Measurements from ENCODE around the gene SLC35D1. TPM values are rescaled to one million over a fixed set of nuclear protein-coding genes. Genes with fewer than 3 reads are reported as not detected.

SLC35D1 gene
- total and polyA plus RNA-seq, 9 of the 15 experiments (the other 6 are each of a cell fraction or from before 2014, with no cell fraction given), result 2.3 to 10.4 (median 6.4) TPM

DNA sequence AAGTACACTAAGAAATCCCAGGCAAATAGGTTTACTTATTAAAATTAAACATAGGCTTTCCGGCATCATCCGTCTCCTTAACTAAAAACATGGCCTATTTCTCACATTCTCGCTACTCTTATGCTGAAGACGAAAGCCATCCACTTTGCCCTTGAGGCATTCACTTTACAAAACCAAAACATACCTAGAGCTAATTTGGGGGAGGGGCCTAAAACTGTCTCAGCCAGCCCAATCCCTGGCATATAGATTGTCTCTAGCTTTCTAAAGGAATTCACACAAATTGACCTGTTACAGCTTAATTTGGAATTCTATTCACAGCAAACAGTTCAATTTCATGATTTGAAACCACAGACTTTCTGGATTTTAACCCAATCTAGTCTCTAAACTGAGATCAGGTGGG lies 34.8 kb downstream of the SLC35D1 start (continued):
- TF ChIP-seq PHF8 (IDR thresholded peaks at IDR 0.05; ENCODE audit: borderline replicate concordance, low read length), result no peak
- TF ChIP-seq, protein P1, sequence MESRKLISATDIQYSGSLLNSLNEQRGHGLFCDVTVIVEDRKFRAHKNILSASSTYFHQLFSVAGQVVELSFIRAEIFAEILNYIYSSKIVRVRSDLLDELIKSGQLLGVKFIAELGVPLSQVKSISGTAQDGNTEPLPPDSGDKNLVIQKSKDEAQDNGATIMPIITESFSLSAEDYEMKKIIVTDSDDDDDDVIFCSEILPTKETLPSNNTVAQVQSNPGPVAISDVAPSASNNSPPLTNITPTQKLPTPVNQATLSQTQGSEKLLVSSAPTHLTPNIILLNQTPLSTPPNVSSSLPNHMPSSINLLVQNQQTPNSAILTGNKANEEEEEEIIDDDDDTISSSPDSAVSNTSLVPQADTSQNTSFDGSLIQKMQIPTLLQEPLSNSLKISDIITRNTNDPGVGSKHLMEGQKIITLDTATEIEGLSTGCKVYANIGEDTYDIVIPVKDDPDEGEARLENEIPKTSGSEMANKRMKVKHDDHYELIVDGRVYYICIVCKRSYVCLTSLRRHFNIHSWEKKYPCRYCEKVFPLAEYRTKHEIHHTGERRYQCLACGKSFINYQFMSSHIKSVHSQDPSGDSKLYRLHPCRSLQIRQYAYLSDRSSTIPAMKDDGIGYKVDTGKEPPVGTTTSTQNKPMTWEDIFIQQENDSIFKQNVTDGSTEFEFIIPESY (CRISPR knock-in tag; IDR thresholded peaks at IDR 0.05), result no peak
- TF ChIP-seq SNIP1 (IDR thresholded peaks at IDR 0.05; ENCODE audit: low read depth), result no peak

GRCh38 chr1:67018574-67018973 lies 35.4 kb downstream of the SLC35D1 start:
- Histone ChIP-seq H2AFZ (ENCODE audit: low read depth, low read length) (no peak overlapping the region), H3K4me1 (replicated peaks in 1 of 2; ENCODE audit: control insufficient read depth in 2 of 2, insufficient read depth in 2 of 2, low read length in 2 of 2) (0 out of 5 replicates have a peak, but pooled peaks cover 0 to 2% of the 10 kb centered on the region in 2 experiments), H3K9me3 (replicated peaks; ENCODE audit: control insufficient read depth, insufficient read depth, low read depth, low read length) (no peaks in the 10 kb centered on the region), H3K4me2 (ENCODE audit: insufficient read depth, low read length) (no peak overlapping the region), H4K20me1 (replicated peaks; ENCODE audit: control insufficient read depth, insufficient read depth, low read length) (no peaks in the 10 kb centered on the region), H3K36me3 (ENCODE audit: control insufficient read depth, insufficient read depth, low read length) (peaks cover 23% of the 10 kb centered on the region; the same call in 2 of the 3 replicates), H3K9me1 (ENCODE audit: control insufficient read depth, insufficient read depth, low read length) (no peaks in the 10 kb centered on the region), H3K27me3 (ENCODE audit: control insufficient read depth in 2 of 2, insufficient read depth in 2 of 2, low read length in 2 of 2) (no peaks in the 10 kb centered on the region), H3K79me2 (ENCODE audit: control insufficient read depth, insufficient read depth, low read length) (no peaks in the 10 kb centered on the region), H3K27ac (ENCODE audit: extremely low read depth, low read depth, low read length) (no peak overlapping the region), H3K9ac (ENCODE audit: insufficient read depth in 1 of 2, low read depth in 2 of 2, low read length in 2 of 2) (no peak overlapping the region), H3K4me3 (no peak overlapping the region)
- 71% methylated on average over 2 of the region's 2 CpGs for WGBS (ENCODE audit: insufficient coverage, low coverage, missing lambda C conversion rate)
- ChIA-PET CTCF (ENCODE audit: low intra/inter-chr PET ratio) (no interaction called here), POLR2A (interaction anchor here (1.1 kb wide), 1 partner anchor 16 kb away, joined by 3 read pairs; no protein-coding TSS in a partner anchor)
- no TSS peak for BruUV-seq (replicated peaks)
- no peak for ATAC-seq
- intact Hi-C loops (cut with micrococcal nuclease) (no loop called here), in situ Hi-C loops (cut with MboI) (no loop called here)
- FAIRE-seq, result no peak
- no peak for TF ChIP-seq PTBP1 (IDR thresholded peaks at IDR 0.05; ENCODE audit: low read depth, low read length)
- TF ChIP-seq NELFE (IDR thresholded peaks at IDR 0.05; ENCODE audit: insufficient read depth, insufficient read length), result no peak
- no peak for TF ChIP-seq SRF (CRISPR knock-in tag; IDR thresholded peaks at IDR 0.05)
- no peak for TF ChIP-seq GATAD2B (IDR thresholded peaks at IDR 0.05; ENCODE audit: borderline replicate concordance)
- TF ChIP-seq, protein P2, sequence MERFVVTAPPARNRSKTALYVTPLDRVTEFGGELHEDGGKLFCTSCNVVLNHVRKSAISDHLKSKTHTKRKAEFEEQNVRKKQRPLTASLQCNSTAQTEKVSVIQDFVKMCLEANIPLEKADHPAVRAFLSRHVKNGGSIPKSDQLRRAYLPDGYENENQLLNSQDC (CRISPR knock-in tag; IDR thresholded peaks at IDR 0.05), result no peak
- TF ChIP-seq, protein P3, sequence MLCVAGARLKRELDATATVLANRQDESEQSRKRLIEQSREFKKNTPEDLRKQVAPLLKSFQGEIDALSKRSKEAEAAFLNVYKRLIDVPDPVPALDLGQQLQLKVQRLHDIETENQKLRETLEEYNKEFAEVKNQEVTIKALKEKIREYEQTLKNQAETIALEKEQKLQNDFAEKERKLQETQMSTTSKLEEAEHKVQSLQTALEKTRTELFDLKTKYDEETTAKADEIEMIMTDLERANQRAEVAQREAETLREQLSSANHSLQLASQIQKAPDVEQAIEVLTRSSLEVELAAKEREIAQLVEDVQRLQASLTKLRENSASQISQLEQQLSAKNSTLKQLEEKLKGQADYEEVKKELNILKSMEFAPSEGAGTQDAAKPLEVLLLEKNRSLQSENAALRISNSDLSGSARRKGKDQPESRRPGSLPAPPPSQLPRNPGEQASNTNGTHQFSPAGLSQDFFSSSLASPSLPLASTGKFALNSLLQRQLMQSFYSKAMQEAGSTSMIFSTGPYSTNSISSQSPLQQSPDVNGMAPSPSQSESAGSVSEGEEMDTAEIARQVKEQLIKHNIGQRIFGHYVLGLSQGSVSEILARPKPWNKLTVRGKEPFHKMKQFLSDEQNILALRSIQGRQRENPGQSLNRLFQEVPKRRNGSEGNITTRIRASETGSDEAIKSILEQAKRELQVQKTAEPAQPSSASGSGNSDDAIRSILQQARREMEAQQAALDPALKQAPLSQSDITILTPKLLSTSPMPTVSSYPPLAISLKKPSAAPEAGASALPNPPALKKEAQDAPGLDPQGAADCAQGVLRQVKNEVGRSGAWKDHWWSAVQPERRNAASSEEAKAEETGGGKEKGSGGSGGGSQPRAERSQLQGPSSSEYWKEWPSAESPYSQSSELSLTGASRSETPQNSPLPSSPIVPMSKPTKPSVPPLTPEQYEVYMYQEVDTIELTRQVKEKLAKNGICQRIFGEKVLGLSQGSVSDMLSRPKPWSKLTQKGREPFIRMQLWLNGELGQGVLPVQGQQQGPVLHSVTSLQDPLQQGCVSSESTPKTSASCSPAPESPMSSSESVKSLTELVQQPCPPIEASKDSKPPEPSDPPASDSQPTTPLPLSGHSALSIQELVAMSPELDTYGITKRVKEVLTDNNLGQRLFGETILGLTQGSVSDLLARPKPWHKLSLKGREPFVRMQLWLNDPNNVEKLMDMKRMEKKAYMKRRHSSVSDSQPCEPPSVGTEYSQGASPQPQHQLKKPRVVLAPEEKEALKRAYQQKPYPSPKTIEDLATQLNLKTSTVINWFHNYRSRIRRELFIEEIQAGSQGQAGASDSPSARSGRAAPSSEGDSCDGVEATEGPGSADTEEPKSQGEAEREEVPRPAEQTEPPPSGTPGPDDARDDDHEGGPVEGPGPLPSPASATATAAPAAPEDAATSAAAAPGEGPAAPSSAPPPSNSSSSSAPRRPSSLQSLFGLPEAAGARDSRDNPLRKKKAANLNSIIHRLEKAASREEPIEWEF (CRISPR knock-in tag; IDR thresholded peaks at IDR 0.05), result no peak
- TF ChIP-seq ARHGAP35 (IDR thresholded peaks at IDR 0.05; ENCODE audit: partially characterized antibody), result no peak
- TF ChIP-seq POLR2G (IDR thresholded peaks at IDR 0.05; ENCODE audit: low read depth, low read length), result no peak
- TF ChIP-seq ZNF695 (CRISPR knock-in tag; IDR thresholded peaks at IDR 0.05), result no peak
- TF ChIP-seq EP400 (IDR thresholded peaks at IDR 0.05), result no peak
- no peak for TF ChIP-seq HOXB6 (CRISPR knock-in tag; IDR thresholded peaks at IDR 0.05; ENCODE audit: borderline replicate concordance)
- DNase-seq (ENCODE audit: extremely low read depth in 1 of 4, low spot score in 3 of 4), result no peak
